A549 treated with AZD9567 at 1 μM for 4 hours (cell line): ENCODE results near the gene SLC34A3. TPM values are rescaled to one million over a fixed set of nuclear protein-coding genes. Genes with fewer than 3 reads are reported as not detected.

Experiments
- total RNA-seq: library from RNA; stranded (reverse); fragments of 200-300 nt; extraction: Qiagen RNA extraction; gene quantifications from 5 replicates; pipeline ENCODE4 v1.2.3, GENCODE V29; 2022; ENCODE audit not compliant: insufficient read depth

SLC34A3 gene
- total RNA-seq, 1 experiment from 2014 or later = 0.09 TPM

Other genes with a start within 250 kb of the SLC34A3 start
- 0.02 to 0.14 TPM (median 0.10 TPM) in 4 of 5 replicates, not detected in the other for gene LCNL1, start 247.9 kb upstream of the SLC34A3 start, total RNA-seq
- 24.8 to 86.1 TPM (median 80.8 TPM) in 5 replicates for gene PAXX, start 238.5 kb upstream of the SLC34A3 start, total RNA-seq
- 4.0 to 4.9 TPM (median 4.4 TPM) in 4 of 5 replicates, not detected in the other for gene CLIC3, start 234.3 kb upstream of the SLC34A3 start, total RNA-seq
- 20.0 to 29.5 TPM (median 27.5 TPM) in 5 replicates for gene ABCA2, start 202.7 kb upstream of the SLC34A3 start, total RNA-seq
- 0.03 to 0.09 TPM (median 0.03 TPM) in 4 of 5 replicates, not detected in the other for gene FUT7, start 198.8 kb upstream of the SLC34A3 start, total RNA-seq
- 49.4 to 88.3 TPM (median 87.7 TPM) in 5 replicates for gene NPDC1, start 184.7 kb upstream of the SLC34A3 start, total RNA-seq
- 1.4 to 3.0 TPM (median 2.6 TPM) in 5 replicates for gene ENTPD2, start 176.8 kb upstream of the SLC34A3 start, total RNA-seq
- 14.9 to 28.4 TPM (median 24.6 TPM) in 5 replicates for gene SAPCD2, start 160.3 kb upstream of the SLC34A3 start, total RNA-seq
- 9.8 to 16.4 TPM (median 11.7 TPM) in 5 replicates for gene UAP1L1, start 153.4 kb upstream of the SLC34A3 start, total RNA-seq
- 40.8 to 56.5 TPM (median 52.7 TPM) in 5 replicates for gene MAN1B1, start 143.9 kb upstream of the SLC34A3 start, total RNA-seq
- gene DPP7, start 116.2 kb upstream of the SLC34A3 start, total RNA-seq = 65.1 to 122 TPM (median 115 TPM) in 5 replicates
- 0.19 to 0.95 TPM (median 0.29 TPM) in 4 of 5 replicates, not detected in the other for gene GRIN1, start 91.7 kb upstream of the SLC34A3 start, total RNA-seq
- 0.99 to 1.8 TPM (median 1.3 TPM) in 4 of 5 replicates, not detected in the other for gene LRRC26, start 60.9 kb upstream of the SLC34A3 start, total RNA-seq
- not detected in 5 replicates for gene TMEM210, start 58.8 kb upstream of the SLC34A3 start, total RNA-seq
- 23.3 to 39.2 TPM (median 38.3 TPM) in 5 replicates for gene ANAPC2, start 42.3 kb upstream of the SLC34A3 start, total RNA-seq
- gene SSNA1, start 42.2 kb upstream of the SLC34A3 start, total RNA-seq = 119 to 158 TPM (median 150 TPM) in 5 replicates
- 9.3 to 14.1 TPM (median 12.9 TPM) in 5 replicates for gene TPRN, start 30.2 kb upstream of the SLC34A3 start, total RNA-seq
- 32.0 to 48.4 TPM (median 46.4 TPM) in 5 replicates for gene TMEM203, start 25.3 kb upstream of the SLC34A3 start, total RNA-seq
- gene NDOR1, start 25.2 kb upstream of the SLC34A3 start, total RNA-seq = 10.9 to 20.2 TPM (median 20.0 TPM) in 5 replicates
- 1.7 to 2.3 TPM (median 1.8 TPM) in 4 of 5 replicates, not detected in the other for gene RNF208, start 8.7 kb upstream of the SLC34A3 start, total RNA-seq
- 1.7 to 4.2 TPM (median 3.2 TPM) in 5 replicates for gene CYSRT1, start 5.7 kb upstream of the SLC34A3 start, total RNA-seq
- 0.17 to 0.29 TPM (median 0.22 TPM) in 4 of 5 replicates, not detected in the other for gene RNF224, start 3.4 kb upstream of the SLC34A3 start, total RNA-seq
- 802 to 950 TPM (median 862 TPM) in 5 replicates for gene TUBB4B, start 10.4 kb downstream of the SLC34A3 start, total RNA-seq
- not detected in 5 replicates for gene STPG3, start 20.4 kb downstream of the SLC34A3 start, total RNA-seq
- gene NELFB, start 24.4 kb downstream of the SLC34A3 start, total RNA-seq = 48.5 to 62.6 TPM (median 57.4 TPM) in 5 replicates
- 15.9 to 26.2 TPM (median 25.4 TPM) in 5 replicates for gene TOR4A, start 46.8 kb downstream of the SLC34A3 start, total RNA-seq
- gene NRARP, start 71.4 kb downstream of the SLC34A3 start, total RNA-seq = 3.9 to 6.3 TPM (median 4.6 TPM) in 5 replicates
- 5.9 to 7.2 TPM (median 6.7 TPM) in 5 replicates for gene EXD3, start 192.3 kb downstream of the SLC34A3 start, total RNA-seq
- 1.3 to 2.0 TPM (median 1.9 TPM) in 4 of 5 replicates, not detected in the other for gene NOXA1, start 192.5 kb downstream of the SLC34A3 start, total RNA-seq
- gene ENTPD8, start 210.5 kb downstream of the SLC34A3 start, total RNA-seq = 0.19 to 0.28 TPM (median 0.25 TPM) in 4 of 5 replicates, not detected in the other
- 35.0 to 48.0 TPM (median 47.3 TPM) in 5 replicates for gene NSMF, start 228.4 kb downstream of the SLC34A3 start, total RNA-seq